ENCODE measurements around the gene TSC1.
"Not testable (repeated sequence)": the region's sequence is repeated elsewhere in the genome, so short reads cannot be mapped to it uniquely, and the experiment has no call there.

Gene TSC1

GRCh38 chr9:132944294-132945185 is at the start of gene TSC1:
Gene TSC1, minus strand, starts transcription at chr9:132944616. Its CDS starts 15,744 bp downstream, at chr9:132928872.
- DNase-seq (ENCODE audit: low spot score) = peak; percentile 89

GRCh38 chr9:132993511-132993939 is 49.1 kb upstream of the TSC1 start:
- DNase-seq (ENCODE audit: low spot score) = no peak

- DNase-seq (ENCODE audit: low spot score) = no peak
Observed at GRCh38 chr9:132991351-132992300, 47.2 kb upstream of the TSC1 start.

GRCh38 chr9:132990781-132991180 is 46.4 kb upstream of the TSC1 start:
- no peak for DNase-seq (ENCODE audit: low spot score)

- DNase-seq (ENCODE audit: low spot score) = not testable (repeated sequence)
Observed at GRCh38 chr9:132989998-132990557, 45.7 kb upstream of the TSC1 start.

GRCh38 chr9:132989414-132989996 is 45.1 kb upstream of the TSC1 start:
- no peak for DNase-seq (ENCODE audit: low spot score)

- no peak for DNase-seq (ENCODE audit: low spot score)
Observed at GRCh38 chr9:132989014-132989310, 44.5 kb upstream of the TSC1 start.

- no peak for DNase-seq (ENCODE audit: low spot score)
Observed at GRCh38 chr9:132988244-132989013, 44.0 kb upstream of the TSC1 start.

- no peak for DNase-seq (ENCODE audit: low spot score)
Observed at GRCh38 chr9:132986640-132987620, 42.5 kb upstream of the TSC1 start.

- no peak for DNase-seq (ENCODE audit: low spot score)
Observed at GRCh38 chr9:132986114-132986513, 41.7 kb upstream of the TSC1 start.

- DNase-seq (ENCODE audit: low spot score) = no peak
Observed at GRCh38 chr9:132985489-132985888, 41.1 kb upstream of the TSC1 start.

- DNase-seq (ENCODE audit: low spot score) = no peak
Observed at GRCh38 chr9:132985071-132985350, 40.6 kb upstream of the TSC1 start.

- no peak for DNase-seq (ENCODE audit: low spot score)
Observed at GRCh38 chr9:132984202-132985070, 40.0 kb upstream of the TSC1 start.

- DNase-seq (ENCODE audit: low spot score) = no peak
Observed at GRCh38 chr9:132983491-132984201, 39.2 kb upstream of the TSC1 start.

- no peak for DNase-seq (ENCODE audit: low spot score)
Observed at GRCh38 chr9:132982458-132982857, 38.0 kb upstream of the TSC1 start.

GRCh38 chr9:132980157-132980556 is 35.7 kb upstream of the TSC1 start:
- DNase-seq (ENCODE audit: low spot score) = no peak

- no peak for DNase-seq (ENCODE audit: low spot score)
Observed at GRCh38 chr9:132978451-132979131, 34.2 kb upstream of the TSC1 start, which contains the start of gene GFI1B. Gene GFI1B, plus strand, starts transcription at chr9:132978694. Its CDS starts 7,985 bp downstream, at chr9:132986679.

GRCh38 chr9:132978112-132978450 is 33.7 kb upstream of the TSC1 start:
- DNase-seq (ENCODE audit: low spot score) = no peak

Data from globus pallidus (tissue), 1 donor.